Choroid plexus epithelial cell (primary cell): Measurements from ENCODE around the gene USP2.

Experiments used
- DNase-seq: peaks from one replicate; pipeline ENCODE4 v3.0.0-alpha.2; 2010; ENCODE audit warnings: low read depth
- H3K4me3 ChIP-seq: 2 replicates; pipeline ENCODE4 v1.5.1; 2011; ENCODE audit warnings: low read depth, mild to moderate bottlenecking, control low read depth, low read length, moderate library complexity
- TF ChIP-seq, protein P1 (sequence below): conservative IDR thresholded peaks from 2 replicates; pipeline ENCODE4 v1.5.1; 2011; ENCODE audit warnings: low read depth, mild to moderate bottlenecking, control low read depth, inconsistent platforms, low read length, moderate library complexity

USP2 gene

GRCh38 chr11:119309411-119309810 lies 72.1 kb downstream of the USP2 start:
- DNase-seq: no peak
- H3K4me3 ChIP-seq: no peak overlapping the region
- TF ChIP-seq, protein P1, sequence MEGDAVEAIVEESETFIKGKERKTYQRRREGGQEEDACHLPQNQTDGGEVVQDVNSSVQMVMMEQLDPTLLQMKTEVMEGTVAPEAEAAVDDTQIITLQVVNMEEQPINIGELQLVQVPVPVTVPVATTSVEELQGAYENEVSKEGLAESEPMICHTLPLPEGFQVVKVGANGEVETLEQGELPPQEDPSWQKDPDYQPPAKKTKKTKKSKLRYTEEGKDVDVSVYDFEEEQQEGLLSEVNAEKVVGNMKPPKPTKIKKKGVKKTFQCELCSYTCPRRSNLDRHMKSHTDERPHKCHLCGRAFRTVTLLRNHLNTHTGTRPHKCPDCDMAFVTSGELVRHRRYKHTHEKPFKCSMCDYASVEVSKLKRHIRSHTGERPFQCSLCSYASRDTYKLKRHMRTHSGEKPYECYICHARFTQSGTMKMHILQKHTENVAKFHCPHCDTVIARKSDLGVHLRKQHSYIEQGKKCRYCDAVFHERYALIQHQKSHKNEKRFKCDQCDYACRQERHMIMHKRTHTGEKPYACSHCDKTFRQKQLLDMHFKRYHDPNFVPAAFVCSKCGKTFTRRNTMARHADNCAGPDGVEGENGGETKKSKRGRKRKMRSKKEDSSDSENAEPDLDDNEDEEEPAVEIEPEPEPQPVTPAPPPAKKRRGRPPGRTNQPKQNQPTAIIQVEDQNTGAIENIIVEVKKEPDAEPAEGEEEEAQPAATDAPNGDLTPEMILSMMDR: no peak

DNA sequence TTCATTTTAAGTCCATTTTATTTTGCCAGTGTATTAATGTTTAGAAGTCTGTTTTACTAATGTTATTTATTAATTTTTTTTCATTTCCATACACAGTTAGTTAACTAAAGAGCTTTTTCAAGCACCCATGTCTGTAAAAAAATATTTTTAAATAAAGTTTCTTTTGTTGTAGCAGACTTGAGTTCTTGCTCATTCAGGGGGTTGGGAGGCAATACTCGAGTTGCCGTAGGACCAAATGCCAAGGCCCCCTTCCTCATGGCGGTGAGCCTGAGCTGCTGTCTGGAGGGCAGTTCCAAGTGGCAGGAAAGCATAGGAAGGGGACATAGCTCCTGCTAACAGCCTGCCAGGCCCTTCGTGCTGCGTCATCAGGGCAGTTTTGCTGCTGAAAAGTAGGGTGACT lies 73.5 kb downstream of the USP2 start:
- H3K4me3 ChIP-seq: no peak overlapping the region
- no peak for DNase-seq
- TF ChIP-seq, protein P1: no peak

DNA sequence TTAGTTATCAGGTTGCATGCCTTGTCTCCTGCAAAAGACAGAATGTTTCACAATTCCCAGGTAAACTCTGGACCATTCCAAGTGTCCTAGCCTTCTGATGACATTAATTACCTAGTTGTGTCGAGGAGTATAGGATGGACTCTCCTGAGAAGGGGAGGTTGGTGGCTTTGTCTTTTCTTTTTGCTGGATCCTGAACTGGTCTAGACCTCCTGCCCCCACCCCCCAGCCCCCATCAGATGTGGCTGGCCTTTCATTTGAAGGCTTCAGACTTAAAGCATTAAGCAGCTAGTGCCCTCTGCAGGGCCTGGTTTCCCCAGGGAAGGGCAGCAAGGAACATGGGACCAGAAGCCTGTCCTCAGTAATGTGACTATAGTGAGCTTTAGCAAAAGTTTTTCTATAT lies 74.3 kb downstream of the USP2 start:
- DNase-seq: no peak
- H3K4me3 ChIP-seq: no peak overlapping the region
- TF ChIP-seq, protein P1: peak; percentile 24

GRCh38 chr11:119306373-119306890 lies 75.1 kb downstream of the USP2 start:
- H3K4me3 ChIP-seq: no peak overlapping the region
- peak; percentile 80 for DNase-seq
- TF ChIP-seq, protein P1: no peak

GRCh38 chr11:119305556-119306372 lies 75.7 kb downstream of the USP2 start:
- TF ChIP-seq, protein P1: no peak
- H3K4me3 ChIP-seq: no peak overlapping the region
- DNase-seq: no peak
